ENCODE measurements around the gene JAKMIP2.
"Not testable (repeated sequence)": the region's sequence is repeated elsewhere in the genome, so short reads cannot be mapped to it uniquely, and the experiment has no call there.

The JAKMIP2 gene

DNA sequence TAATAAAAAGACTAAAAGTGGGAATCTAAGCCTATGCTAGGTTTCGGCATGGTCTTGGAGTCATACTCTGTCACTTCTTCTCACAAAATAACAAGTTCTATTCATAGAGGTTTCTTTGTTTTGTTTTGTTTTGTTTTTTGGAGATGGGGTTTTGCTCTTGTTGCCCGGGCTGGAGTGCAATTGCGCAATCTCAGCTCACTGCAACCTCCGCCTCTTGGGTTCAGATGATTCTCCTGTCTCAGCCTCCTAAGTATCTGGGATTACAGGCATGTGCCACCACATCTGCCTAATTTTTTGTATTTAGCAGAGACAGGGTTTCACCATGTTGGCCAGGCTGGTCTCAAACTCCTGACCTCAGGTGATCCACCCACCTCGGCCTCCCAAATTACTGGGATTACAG, 147.1 kb downstream of the JAKMIP2 start:
- not testable (repeated sequence) for H3K9me3 Mint-ChIP-seq, ATAC-seq, H3K4me3 Mint-ChIP-seq, H3K4me1 Mint-ChIP-seq, DNase-seq, H3K27me3 Mint-ChIP-seq, H3K27ac Mint-ChIP-seq

DNA sequence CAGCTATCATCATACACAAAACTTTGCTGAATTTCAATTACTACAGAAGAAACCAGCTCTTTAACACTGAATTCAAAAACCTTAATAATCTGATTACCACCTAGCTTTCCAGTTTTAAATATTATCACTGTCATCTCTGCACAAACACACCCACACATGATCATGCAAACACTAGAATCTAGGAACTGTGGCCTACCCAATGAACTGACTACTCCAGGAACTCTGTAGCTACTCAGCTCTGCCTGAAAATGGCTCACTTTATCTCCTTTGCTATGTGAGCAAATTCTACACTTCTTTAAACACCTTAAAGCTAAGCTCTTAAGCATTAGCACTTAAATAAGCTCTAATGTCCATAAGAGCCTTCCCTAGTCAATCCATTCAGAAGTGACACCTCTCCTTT, 149.4 kb downstream of the JAKMIP2 start:
- Mint-ChIP-seq H3K27me3 (no peaks in the 10 kb centered on the region), H3K4me3 (no peak overlapping the region), H3K27ac (no peak overlapping the region), H3K9me3 (no peaks in the 10 kb centered on the region), H3K4me1 (no peaks in the 10 kb centered on the region)
- DNase-seq (no peak), ATAC-seq (no peak)

DNA sequence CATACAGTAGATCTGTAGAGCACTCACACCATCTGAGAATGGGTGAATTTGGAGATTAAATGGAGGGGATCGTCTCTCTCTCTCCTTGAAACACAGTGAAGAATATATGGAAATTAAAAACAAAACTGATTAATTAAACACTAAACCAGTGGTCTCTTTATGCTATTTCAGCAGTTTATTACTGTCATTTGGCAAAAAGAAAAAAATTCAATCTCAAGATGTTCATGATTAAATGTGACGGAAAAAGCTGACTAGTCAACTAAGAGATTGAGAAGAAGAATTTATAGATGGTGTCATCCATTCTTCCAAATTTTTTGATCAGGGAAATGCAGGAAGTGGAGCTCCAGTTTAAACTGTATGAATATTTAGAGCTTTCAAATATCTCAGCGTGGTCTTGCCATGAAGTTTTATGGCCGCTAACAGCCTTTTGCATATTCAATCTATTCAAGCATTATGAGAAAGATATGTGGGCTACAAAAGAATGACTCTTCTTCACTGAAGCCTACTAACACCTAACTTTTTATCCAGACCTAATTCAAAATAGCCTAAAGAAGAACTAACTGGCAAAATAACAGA, 151.0 kb downstream of the JAKMIP2 start:
- Mint-ChIP-seq H3K27ac (no peak overlapping the region), H3K27me3 (no peaks in the 10 kb centered on the region), H3K9me3 (no peaks in the 10 kb centered on the region), H3K4me1 (no peaks in the 10 kb centered on the region), H3K4me3 (no peak overlapping the region)
- DNase-seq = no peak
- ATAC-seq = no peak

DNA sequence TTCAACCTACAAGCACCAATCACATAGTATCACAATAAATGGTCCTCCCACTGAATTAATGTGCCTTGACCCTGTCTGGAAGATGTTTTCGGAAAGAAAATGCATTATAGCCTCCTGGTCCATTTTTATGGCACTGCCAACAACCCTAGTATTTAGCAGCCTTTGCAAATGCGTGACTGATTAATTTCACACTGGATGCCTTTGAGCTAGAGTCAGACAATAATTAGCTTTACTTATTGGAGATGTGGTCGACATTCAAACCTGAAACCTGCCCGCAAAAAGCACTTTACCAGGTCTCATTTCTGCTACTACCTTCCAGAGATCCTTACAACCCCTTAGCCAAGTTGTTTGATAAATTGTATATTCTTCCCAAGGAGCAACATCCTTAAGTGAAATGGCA, 153.3 kb downstream of the JAKMIP2 start:
- H3K4me3 Mint-ChIP-seq = no peak overlapping the region
- no peak overlapping the region for H3K27ac Mint-ChIP-seq
- no peaks in the 10 kb centered on the region for H3K27me3 Mint-ChIP-seq
- no peaks in the 10 kb centered on the region for H3K4me1 Mint-ChIP-seq
- ATAC-seq (no peak), DNase-seq (no peak)
- no peaks in the 10 kb centered on the region for H3K9me3 Mint-ChIP-seq

DNA sequence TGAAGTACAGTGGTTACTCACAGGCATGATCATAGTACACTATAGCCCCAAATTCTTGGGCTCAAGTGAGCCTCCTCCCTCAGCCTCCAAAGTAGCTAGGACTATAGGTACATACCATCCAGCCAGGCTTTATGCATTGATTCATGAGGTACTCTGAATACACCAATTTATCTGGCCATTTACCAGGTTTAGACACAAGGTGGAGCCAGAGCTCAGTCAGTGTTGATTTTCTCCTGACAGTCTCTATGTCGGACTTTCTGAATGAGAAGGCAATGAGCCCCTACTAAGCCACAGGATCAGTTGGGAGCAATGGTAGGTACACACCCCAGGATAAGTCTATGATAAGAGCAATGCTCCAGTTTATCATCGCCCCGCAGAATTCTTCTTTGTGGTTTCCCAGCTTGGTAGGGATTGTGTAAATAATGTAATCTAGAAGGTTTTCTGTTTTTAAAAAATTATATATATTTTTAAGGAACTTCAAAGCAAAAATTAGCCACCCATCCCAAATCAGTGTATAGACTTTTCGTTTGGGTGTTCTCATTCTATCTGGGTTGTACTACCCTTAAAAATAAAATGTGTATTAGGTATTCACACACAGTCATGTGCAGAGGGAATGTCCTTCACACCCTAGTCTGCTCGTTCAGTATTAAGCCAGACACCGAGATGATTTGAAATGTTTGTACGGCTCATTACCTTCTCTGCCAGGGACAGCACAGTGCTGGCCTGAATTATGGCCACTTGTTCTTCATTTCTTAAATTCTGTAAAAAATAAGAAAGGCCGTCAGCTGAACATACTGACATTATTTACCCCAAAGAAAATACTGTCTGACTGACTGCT, 154.3 kb downstream of the JAKMIP2 start:
- peak overlapping the region in 1 of 2 donors; percentile 60 for H3K27ac Mint-ChIP-seq
- no peaks in the 10 kb centered on the region for H3K27me3 Mint-ChIP-seq
- no peaks in the 10 kb centered on the region for H3K9me3 Mint-ChIP-seq
- ATAC-seq (peak; percentile 76), DNase-seq (peak; percentile 20 to 55)
- H3K4me1 Mint-ChIP-seq = no peaks in the 10 kb centered on the region
- no peak overlapping the region for H3K4me3 Mint-ChIP-seq

DNA sequence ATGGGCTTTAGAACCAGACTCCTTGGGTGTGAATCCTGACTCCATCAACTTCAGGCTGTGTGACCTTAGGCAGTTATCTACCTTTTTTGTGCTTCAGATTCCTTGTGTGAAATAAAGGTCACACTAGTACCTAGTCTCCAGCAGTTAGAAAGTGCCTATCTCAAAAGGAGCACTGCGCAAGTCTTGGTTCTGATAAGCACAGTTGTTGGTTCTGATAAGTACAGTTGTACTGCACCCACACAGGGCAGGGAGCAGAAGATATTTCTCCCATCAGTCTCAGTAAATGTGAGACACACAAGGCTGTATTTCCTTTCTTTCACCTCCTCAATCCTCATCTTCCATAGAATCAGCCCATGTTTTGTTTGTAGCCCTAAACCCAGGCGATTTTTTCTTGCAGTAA, 156.1 kb downstream of the JAKMIP2 start:
- Mint-ChIP-seq H3K4me1 (no peaks in the 10 kb centered on the region), H3K9me3 (no peaks in the 10 kb centered on the region), H3K27me3 (no peaks in the 10 kb centered on the region), H3K4me3 (no peak overlapping the region), H3K27ac (no peak overlapping the region)
- DNase-seq = no peak
- peak; percentile 26 for ATAC-seq

DNA sequence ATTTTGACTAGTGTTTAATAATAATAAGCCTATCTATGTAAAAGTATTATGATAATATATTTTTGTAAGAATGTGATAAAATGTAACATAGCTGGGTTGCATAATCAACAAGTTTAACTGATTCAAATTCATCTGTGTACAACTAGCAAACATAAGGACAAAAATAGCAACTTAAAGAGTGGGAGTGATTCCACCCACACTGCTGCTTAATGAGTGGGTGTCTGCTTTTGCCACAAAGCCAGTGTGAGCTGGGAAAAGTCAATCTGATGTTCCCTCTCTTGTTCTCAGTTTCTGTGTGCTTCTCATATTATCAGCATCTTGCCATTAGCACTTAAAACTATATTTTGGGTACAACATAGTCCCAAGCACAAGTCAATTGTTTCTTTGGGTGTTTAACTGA, 161.5 kb downstream of the JAKMIP2 start:
- ATAC-seq (no peak), DNase-seq (no peak)
- no peaks in the 10 kb centered on the region for H3K9me3 Mint-ChIP-seq
- no peaks in the 10 kb centered on the region for H3K4me1 Mint-ChIP-seq
- no peak overlapping the region for H3K27ac Mint-ChIP-seq
- H3K4me3 Mint-ChIP-seq = no peak overlapping the region
- H3K27me3 Mint-ChIP-seq = no peaks in the 10 kb centered on the region

DNA sequence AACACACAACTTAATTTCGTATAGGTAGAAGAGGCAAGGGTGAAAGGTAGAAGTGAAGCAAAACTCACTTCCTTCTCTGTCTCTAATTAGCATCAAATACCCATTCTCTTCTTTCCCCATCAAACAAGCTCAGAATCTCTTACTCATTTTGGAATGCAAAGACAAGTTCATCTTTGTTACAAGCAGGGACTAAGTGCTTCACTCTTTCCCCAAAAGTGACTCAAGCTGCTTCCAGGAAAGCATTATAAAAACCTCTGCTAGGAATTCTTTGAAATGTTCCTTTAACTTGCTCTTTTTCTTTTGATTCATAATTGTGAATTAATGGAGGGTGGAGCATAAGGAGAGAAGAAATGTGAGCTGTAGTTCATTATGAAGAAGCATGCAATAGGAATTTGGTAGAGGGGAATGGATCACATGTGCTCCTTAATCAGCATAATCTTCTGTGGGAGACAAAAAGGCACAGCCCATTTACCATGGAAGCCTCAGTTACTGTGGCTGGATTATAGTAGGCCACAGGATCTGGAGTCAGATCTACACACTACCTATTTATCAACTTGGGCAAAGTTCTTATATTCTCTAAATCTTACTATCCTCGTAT, 163.1 kb downstream of the JAKMIP2 start:
- ATAC-seq (no peak), DNase-seq (no peak)
- Mint-ChIP-seq H3K4me1 (no peaks in the 10 kb centered on the region), H3K27me3 (no peaks in the 10 kb centered on the region), H3K4me3 (no peak overlapping the region), H3K27ac (no peak overlapping the region), H3K9me3 (no peaks in the 10 kb centered on the region)

DNA sequence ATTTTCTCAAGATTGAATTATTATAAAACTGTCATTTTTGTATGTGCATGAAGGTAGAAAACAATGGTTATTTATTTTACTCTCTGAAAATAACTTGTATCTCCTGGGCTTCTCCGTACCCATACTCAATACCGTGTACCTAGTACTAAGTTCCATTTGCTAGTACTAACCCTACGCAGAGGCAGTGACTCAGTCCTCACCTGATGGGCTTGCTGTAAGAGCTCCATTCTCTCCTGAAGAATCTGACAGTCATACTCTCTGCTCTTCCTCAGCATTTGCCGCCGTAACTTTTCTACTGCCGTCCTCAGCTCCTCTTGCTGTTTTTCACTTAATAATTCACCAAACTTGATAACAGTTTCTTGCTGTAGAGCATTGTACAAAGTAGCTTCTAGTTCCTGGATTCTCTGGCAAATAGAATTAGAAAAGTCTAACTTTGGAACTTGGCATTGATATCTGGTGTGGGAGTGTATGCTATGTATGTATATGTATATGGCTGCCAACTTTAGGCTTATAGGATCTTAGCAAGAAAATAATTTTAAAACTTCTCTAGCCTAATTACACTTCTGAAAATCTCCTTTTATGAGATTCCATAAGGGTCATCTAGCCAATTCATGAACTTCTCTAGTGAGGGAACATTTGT, 164.7 kb downstream of the JAKMIP2 start:
- Mint-ChIP-seq H3K4me1 (no peaks in the 10 kb centered on the region), H3K27me3 (no peaks in the 10 kb centered on the region), H3K27ac (no peak overlapping the region), H3K4me3 (no peak overlapping the region), H3K9me3 (no peaks in the 10 kb centered on the region)
- no peak for DNase-seq
- no peak for ATAC-seq

DNA sequence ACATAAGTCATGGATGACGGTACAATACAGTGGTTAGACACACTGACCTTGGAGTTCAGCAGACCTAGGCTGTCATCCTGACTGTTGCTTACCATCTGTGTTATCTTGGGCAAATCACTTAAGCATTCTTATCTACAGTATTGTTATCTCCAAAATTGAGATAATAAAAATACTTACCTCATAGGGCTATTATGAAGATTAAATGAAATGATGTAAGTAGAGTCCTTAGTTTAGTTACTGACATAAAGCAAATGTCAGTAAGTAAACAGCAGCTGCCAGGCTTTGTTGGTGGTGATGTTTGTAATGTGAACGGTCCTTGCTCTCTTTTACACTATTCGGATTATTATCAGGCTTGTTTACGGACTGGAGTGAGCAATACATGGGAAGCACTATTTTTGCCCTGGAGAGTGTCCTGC, 165.3 kb downstream of the JAKMIP2 start:
- Mint-ChIP-seq H3K27me3 (no peaks in the 10 kb centered on the region), H3K4me1 (no peaks in the 10 kb centered on the region), H3K27ac (no peak overlapping the region), H3K9me3 (no peaks in the 10 kb centered on the region), H3K4me3 (no peak overlapping the region)
- DNase-seq = no peak
- no peak for ATAC-seq

DNA sequence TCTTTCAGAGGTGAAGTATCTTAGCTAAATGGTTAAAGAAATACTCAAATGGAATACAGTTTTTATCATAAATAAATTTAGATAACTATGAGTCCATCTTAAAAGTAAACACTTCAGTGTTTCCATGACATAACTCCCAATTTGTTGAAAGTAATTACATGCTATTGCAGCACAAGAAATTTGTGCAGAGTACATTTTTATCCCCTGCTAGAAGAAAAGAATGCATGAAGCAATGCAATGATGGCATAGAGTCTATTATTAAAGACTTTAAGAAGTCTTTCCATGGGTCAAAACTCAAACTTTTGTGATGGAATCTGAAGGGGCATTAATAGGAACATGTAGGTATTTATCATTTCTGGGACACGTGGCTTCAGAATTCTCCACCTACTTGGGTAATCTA, 166.1 kb downstream of the JAKMIP2 start:
- H3K4me1 Mint-ChIP-seq = no peaks in the 10 kb centered on the region
- H3K27me3 Mint-ChIP-seq = no peaks in the 10 kb centered on the region
- no peaks in the 10 kb centered on the region for H3K9me3 Mint-ChIP-seq
- no peak overlapping the region for H3K27ac Mint-ChIP-seq
- DNase-seq = no peak
- H3K4me3 Mint-ChIP-seq = no peak overlapping the region
- no peak for ATAC-seq

DNA sequence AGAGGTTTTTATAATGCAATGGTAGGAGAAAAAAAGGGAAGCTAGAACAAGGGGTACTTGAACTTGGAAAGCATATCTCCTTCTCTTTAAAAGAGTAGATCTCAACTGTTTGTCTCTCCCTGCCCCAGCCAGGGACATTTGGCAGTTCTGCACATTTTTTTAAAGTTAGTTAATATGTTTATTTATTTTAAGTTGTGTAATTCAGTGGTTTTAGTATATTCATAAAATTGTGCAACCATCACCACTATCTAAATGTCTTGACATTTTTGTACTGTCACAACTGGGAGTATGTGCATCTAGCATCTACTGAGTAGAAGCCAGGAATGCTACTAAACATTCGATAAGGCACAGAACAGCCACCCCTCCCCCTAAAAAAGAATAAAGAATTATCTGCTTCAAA, 169.2 kb downstream of the JAKMIP2 start:
- Mint-ChIP-seq H3K4me3 (no peak overlapping the region), H3K4me1 (no peaks in the 10 kb centered on the region), H3K9me3 (peaks cover 5 to 6% of the 10 kb centered on the region in 2 donors), H3K27ac (no peak overlapping the region), H3K27me3 (no peaks in the 10 kb centered on the region)
- ATAC-seq = no peak
- DNase-seq = no peak

DNA sequence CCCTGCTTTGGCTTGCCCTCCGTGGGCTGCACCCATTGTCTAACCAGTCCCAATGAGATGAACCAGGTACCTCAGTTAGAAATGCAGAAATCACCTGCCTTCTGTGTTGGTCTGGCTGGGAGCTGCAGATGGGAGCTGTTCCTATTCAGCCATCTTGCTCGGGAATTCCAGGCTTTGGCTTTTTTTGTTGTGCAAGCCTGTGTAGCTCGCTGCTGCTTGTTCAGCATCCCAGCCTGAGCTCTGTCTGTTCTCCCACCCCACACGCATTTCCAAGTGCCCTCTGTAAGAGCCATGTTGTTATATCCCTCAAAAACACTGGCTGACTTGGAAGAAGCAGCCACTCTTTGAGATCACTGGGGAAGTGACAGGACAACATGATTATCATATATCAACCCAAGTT, 171.0 kb downstream of the JAKMIP2 start:
- no peak for ATAC-seq
- Mint-ChIP-seq H3K4me1 (no peaks in the 10 kb centered on the region), H3K9me3 (peaks cover 6 to 12% of the 10 kb centered on the region in 2 donors), H3K27me3 (no peaks in the 10 kb centered on the region), H3K4me3 (no peak overlapping the region), H3K27ac (no peak overlapping the region)
- DNase-seq = no peak

DNA sequence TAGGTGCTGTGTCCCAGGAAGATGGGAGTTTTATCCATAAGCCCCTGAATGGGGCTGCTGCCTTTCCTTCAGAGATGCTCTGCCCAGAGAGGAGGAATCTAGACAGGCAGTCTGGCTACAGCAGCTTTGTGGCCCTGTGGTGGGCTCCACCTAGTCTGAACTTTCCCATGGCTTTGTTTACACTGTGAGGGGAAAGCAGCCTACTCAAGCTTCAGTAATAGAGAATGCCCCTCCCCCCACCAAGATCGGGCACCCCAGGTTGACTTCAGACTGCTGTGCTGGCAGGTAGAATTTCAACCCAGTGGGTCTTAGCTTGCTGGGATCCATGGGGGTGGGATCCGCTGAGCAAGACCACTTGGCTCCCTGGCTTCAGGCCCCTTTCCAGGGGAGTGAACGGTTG, 171.7 kb downstream of the JAKMIP2 start:
- H3K4me3 Mint-ChIP-seq = no peak overlapping the region
- peaks cover 6 to 12% of the 10 kb centered on the region in 2 donors for H3K9me3 Mint-ChIP-seq
- no peak for DNase-seq
- ATAC-seq = no peak
- H3K27me3 Mint-ChIP-seq = no peaks in the 10 kb centered on the region
- no peaks in the 10 kb centered on the region for H3K4me1 Mint-ChIP-seq
- no peak overlapping the region for H3K27ac Mint-ChIP-seq

DNA sequence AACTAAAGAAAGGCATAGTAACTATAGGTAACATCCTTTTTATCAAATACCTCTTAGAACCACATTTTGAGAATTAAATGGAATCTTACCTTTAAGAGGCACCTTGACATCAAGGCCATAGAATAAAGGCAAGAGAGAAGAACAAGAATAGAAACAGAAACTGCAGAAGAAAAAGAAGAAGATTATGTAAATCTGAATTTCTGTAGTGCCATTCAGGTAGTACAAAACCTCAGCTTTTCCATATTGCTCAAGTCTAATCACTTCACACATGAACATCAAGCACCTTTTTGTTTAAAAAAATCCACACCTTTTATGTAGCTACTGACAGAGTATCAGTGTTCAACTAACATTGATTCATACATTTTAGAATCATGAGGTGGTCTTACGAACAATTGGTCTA, 180.9 kb downstream of the JAKMIP2 start:
- H3K27ac Mint-ChIP-seq = no peak overlapping the region
- no peak for DNase-seq

DNA sequence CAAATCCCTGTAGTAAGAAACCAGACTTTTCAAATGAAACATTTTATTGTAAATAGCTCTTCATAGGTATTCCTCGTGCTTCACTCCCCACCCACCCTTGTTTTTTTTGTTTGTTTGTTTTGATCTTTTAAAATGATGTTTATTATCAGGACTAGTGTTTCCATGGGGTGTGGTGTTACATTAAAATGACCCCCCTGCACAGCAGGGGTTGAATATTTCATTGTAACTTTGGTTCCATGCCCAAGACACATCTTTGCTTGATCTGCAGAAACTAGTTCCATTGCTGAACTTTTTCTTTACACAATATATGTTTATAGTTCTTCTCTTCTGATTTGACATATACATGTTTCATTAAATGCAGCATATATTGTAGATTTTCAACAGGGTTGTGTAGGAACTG, 191.4 kb downstream of the JAKMIP2 start:
- ATAC-seq = no peak
- no peaks in the 10 kb centered on the region for H3K9me3 Mint-ChIP-seq

More for the DNA sequence above, 180.9 kb downstream of the JAKMIP2 start:
- Mint-ChIP-seq H3K9me3 (peaks cover 0 to 7% of the 10 kb centered on the region in 2 donors), H3K27me3 (no peaks in the 10 kb centered on the region), H3K4me1 (no peaks in the 10 kb centered on the region), H3K4me3 (no peak overlapping the region)
- ATAC-seq = no peak

More for the DNA sequence above, 191.4 kb downstream of the JAKMIP2 start:
- no peaks in the 10 kb centered on the region for H3K4me1 Mint-ChIP-seq
- DNase-seq = no peak
- no peaks in the 10 kb centered on the region for H3K27me3 Mint-ChIP-seq
- no peak overlapping the region for H3K4me3 Mint-ChIP-seq
- H3K27ac Mint-ChIP-seq = no peak overlapping the region
